Loucy (cell line): ENCODE results near the gene TTI1.
"Not testable (repeated sequence)": the region's sequence is repeated elsewhere in the genome, so short reads cannot be mapped to it uniquely, and the experiment has no call there.

ENCODE experiments used
- H2AFZ ChIP-seq: fragments of 200-600 bp; sonication (generic); 2 replicates; pipeline ENCODE4 v1.6.0; 2016; ENCODE audit warnings: antibody characterized with exemption, mild to moderate bottlenecking, low read length, moderate library complexity
- H3F3A ChIP-seq: fragments of 200-600 bp; 2 replicates; pipeline ENCODE4 v1.6.0; 2016; ENCODE audit warnings: antibody characterized with exemption, low read depth, mild to moderate bottlenecking
- H3K27me3 ChIP-seq: fragments of 200-600 bp; sonication (generic); 2 replicates; pipeline ENCODE4 v1.6.1; 2014; ENCODE audit warnings: low read length, mild to moderate bottlenecking; ENCODE audit not compliant: insufficient read depth, poor library complexity, severe bottlenecking
- H3K36me3 ChIP-seq: fragments of 200-600 bp; sonication (generic); 2 replicates; pipeline ENCODE4 v1.6.1; 2016; ENCODE audit warnings: low read length; ENCODE audit not compliant: insufficient read depth
- H3K4me1 ChIP-seq: fragments of 200-600 bp; sonication (generic); 2 replicates; pipeline ENCODE4 v1.5.1; 2014; ENCODE audit warnings: low read length, mild to moderate bottlenecking; ENCODE audit not compliant: insufficient read depth, poor library complexity, severe bottlenecking
- H3K4me2 ChIP-seq: fragments of 200-600 bp; sonication (generic); 2 replicates; pipeline ENCODE4 v1.6.0; 2014; ENCODE audit warnings: antibody characterized with exemption, low read length, low read depth, mild to moderate bottlenecking; ENCODE audit not compliant: poor library complexity, severe bottlenecking
- H3K4me3 ChIP-seq: fragments of 200-600 bp; sonication (generic); 2 replicates; pipeline ENCODE4 v1.5.1; 2014; ENCODE audit warnings: low read length, mild to moderate bottlenecking, mixed read lengths; ENCODE audit not compliant: poor library complexity, severe bottlenecking
- H3K79me2 ChIP-seq: fragments of 200-600 bp; sonication (generic); 2 replicates; pipeline ENCODE4 v1.6.1; 2014; ENCODE audit warnings: low read length; ENCODE audit not compliant: insufficient read depth
- H3K9ac ChIP-seq: fragments of 200-600 bp; sonication (generic); 2 replicates; pipeline ENCODE4 v1.6.0; 2014; ENCODE audit warnings: mild to moderate bottlenecking, low read depth, low read length, moderate library complexity; ENCODE audit not compliant: poor library complexity, severe bottlenecking
- H3K9me2 ChIP-seq: fragments of 200-600 bp; sonication (generic); replicated peaks from 2 replicates; pipeline ENCODE4 v1.6.1; 2016; ENCODE audit warnings: low read depth, low read length, mixed read lengths
- H3K9me3 ChIP-seq: fragments of 200-600 bp; sonication (generic); 2 replicates; pipeline ENCODE4 v1.6.1; 2014; ENCODE audit warnings: mild to moderate bottlenecking, antibody characterized with exemption, low read length, low read depth; ENCODE audit not compliant: insufficient read depth
- H4K20me1 ChIP-seq: fragments of 200-600 bp; sonication (generic); 2 replicates; pipeline ENCODE4 v1.6.0; 2014; ENCODE audit warnings: antibody characterized with exemption, low read length, mild to moderate bottlenecking; ENCODE audit not compliant: insufficient read depth, poor library complexity, severe bottlenecking
- CTCF ChIP-seq: fragments of 200-600 bp; sonication (generic); conservative IDR thresholded peaks from 2 replicates; pipeline ENCODE4 v1.5.1; 2014; ENCODE audit warnings: mild to moderate bottlenecking, antibody characterized with exemption, low read length
- EZH2phosphoT487 ChIP-seq: fragments of 200-600 bp; IDR thresholded peaks from 2 replicates; pipeline ENCODE4 v1.6.1; 2018; ENCODE audit warnings: antibody characterized with exemption, mild to moderate bottlenecking, moderate library complexity, borderline replicate concordance

TTI1 gene

GRCh38 chr20:37971561-37972127 is 61.6 kb downstream of the TTI1 start:
- Histone ChIP-seq H3F3A (no peaks in the 10 kb centered on the region), H3K4me2 (no peak overlapping the region), H3K9me2 (no peaks in the 10 kb centered on the region), H3K4me1 (no peaks in the 10 kb centered on the region), H3K27me3 (no peaks in the 10 kb centered on the region), H4K20me1 (no peaks in the 10 kb centered on the region), H3K79me2 (no peaks in the 10 kb centered on the region), H2AFZ (no peak overlapping the region), H3K4me3 (no peak overlapping the region), H3K36me3 (no peaks in the 10 kb centered on the region), H3K9ac (no peak overlapping the region), H3K9me3 (no peaks in the 10 kb centered on the region)
- TF ChIP-seq EZH2phosphoT487: no peak

DNA sequence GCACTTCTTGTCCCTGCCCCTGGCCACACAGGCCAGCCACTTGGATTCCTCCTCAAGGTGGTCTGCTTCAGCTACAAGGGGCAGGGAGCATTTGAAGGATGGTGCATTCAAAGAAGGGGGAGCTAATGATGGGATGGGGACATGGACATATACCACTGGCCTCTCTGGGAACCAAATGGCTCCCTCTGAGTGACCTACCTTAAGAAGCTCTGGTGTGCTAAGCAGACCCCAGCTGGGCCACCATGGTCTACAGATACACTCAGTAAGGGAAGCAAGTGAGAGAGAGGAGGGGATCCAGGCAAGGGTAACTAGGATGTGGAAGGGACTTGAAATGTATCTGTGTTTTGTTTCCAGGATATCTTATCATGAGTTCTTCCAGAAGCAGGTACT is 62.4 kb downstream of the TTI1 start:
- H3K9me2 ChIP-seq: no peaks in the 10 kb centered on the region
- H3K4me2 ChIP-seq: no peak overlapping the region
- no peak overlapping the region for H3K4me3 ChIP-seq
- H3F3A ChIP-seq: no peaks in the 10 kb centered on the region
- H4K20me1 ChIP-seq: no peaks in the 10 kb centered on the region
- H3K27me3 ChIP-seq: no peaks in the 10 kb centered on the region
- no peak overlapping the region for H2AFZ ChIP-seq
- H3K9ac ChIP-seq: no peak overlapping the region
- no peaks in the 10 kb centered on the region for H3K79me2 ChIP-seq
- no peaks in the 10 kb centered on the region for H3K4me1 ChIP-seq
- TF ChIP-seq CTCF (no peak), EZH2phosphoT487 (no peak)
- H3K36me3 ChIP-seq: no peaks in the 10 kb centered on the region
- H3K9me3 ChIP-seq: no peaks in the 10 kb centered on the region

DNA sequence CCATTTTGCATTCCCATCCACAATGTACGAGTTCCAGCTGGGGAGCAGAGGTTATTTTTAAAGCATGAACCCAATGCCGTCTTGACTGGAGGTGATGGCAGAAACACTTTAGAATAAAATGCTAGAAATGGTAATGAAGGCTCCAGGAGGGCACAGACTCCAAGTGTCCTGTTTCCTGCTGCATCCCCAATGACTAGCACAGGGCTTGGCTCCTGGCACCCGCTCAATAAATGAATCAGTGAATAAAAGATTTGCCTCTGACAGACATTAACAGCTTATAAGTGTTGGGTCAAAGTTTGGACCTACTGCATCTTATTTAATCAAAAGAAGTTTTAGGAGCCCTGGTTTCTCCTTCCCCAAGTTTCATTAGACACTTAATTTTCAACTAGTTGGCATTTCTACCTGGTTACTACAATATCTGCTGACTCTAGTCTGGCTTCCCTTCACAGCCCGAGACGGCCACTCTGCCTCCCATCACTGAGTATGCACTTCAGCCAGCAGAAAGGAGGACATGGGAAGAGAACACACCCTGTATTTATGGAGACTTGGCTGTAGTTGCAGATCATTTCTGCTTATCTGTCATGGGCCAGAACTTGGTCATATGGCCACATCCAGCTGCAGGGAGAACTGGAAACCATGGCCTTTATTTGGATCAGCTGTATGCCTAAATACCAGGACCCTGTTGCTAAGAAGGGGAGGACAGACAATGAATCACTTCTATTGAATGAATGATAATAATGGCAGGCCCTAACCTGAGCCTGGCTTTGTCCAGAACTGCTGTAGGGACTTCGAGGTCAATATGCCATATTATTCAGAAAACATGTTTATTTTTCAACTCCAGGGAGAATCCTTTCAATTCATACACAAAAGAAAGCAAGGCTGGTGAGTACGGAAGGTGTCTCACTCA is 63.1 kb downstream of the TTI1 start:
- Histone ChIP-seq H3K4me2 (no peak overlapping the region), H3K4me3 (no peak overlapping the region), H2AFZ (no peak overlapping the region), H3K27me3 (no peaks in the 10 kb centered on the region), H3F3A (no peaks in the 10 kb centered on the region), H3K36me3 (no peaks in the 10 kb centered on the region), H3K9me3 (no peaks in the 10 kb centered on the region), H3K4me1 (no peaks in the 10 kb centered on the region), H3K9me2 (no peaks in the 10 kb centered on the region), H3K9ac (no peak overlapping the region), H4K20me1 (no peaks in the 10 kb centered on the region), H3K79me2 (no peaks in the 10 kb centered on the region)
- no peak for TF ChIP-seq EZH2phosphoT487

- Histone ChIP-seq H4K20me1 (no peaks in the 10 kb centered on the region), H2AFZ (no peak overlapping the region), H3K9me3 (no peaks in the 10 kb centered on the region), H3K79me2 (no peaks in the 10 kb centered on the region), H3K27me3 (no peaks in the 10 kb centered on the region), H3K36me3 (no peaks in the 10 kb centered on the region), H3F3A (no peaks in the 10 kb centered on the region), H3K4me1 (no peaks in the 10 kb centered on the region), H3K9ac (no peak overlapping the region), H3K9me2 (no peaks in the 10 kb centered on the region), H3K4me2 (no peak overlapping the region), H3K4me3 (no peak overlapping the region)
- TF ChIP-seq EZH2phosphoT487: no peak
Observed at GRCh38 chr20:37968841-37969401, 64.3 kb downstream of the TTI1 start.

GRCh38 chr20:37963483-37963882 is 69.8 kb downstream of the TTI1 start:
- H3K9me2 ChIP-seq, H3K36me3 ChIP-seq, H3K9me3 ChIP-seq, H3K9ac ChIP-seq, H3K4me1 ChIP-seq, H3K4me3 ChIP-seq, H3K79me2 ChIP-seq, H3K4me2 ChIP-seq, H2AFZ ChIP-seq, H3K27me3 ChIP-seq, H3F3A ChIP-seq, H4K20me1 ChIP-seq: not testable (repeated sequence)
